ENCODE data around the gene TFCP2L1. TPM values are rescaled to one million over a fixed set of nuclear protein-coding genes. Genes with fewer than 3 reads are reported as not detected.

TFCP2L1 gene
- total RNA-seq, 1 donor from 2014 or later, result not detected

GRCh38 chr2:121199281-121200010, 85.6 kb downstream of the TFCP2L1 start:
- DNase-seq (ENCODE audit: low read depth in 2 of 2), result no peak

DNA sequence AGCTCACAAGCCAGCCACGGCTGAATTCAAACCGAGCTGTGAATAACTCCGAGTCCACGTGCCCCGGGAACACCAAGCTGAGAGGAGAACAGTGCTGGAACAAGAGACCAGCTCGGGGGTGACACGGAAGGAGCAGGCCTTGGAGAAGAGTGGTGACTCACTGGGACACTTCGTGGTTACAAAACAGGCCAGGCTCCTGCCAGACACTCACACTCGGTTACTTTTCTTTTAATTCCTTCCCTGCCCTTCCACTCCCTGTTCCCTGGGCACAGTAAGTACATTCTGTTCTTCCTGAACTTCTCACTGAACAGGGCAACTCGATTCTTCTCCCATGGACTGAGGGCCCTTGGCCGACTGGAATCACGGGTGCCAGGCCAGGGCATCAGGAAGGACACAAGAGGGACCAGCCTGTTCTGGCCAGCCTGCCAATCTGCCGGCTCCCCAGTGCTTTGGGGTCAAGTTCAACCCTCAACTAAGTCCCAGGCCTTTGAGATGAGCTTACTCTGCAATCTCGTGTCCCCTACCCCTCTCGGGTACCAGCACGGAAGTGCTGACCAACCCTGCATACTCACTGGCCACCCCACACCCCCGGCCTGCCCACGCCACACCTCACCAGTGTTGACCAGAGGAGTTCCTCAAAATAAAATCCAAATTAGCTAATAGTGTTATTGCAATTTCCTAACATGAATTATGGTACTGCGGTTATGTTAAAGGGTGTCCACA, 87.5 kb downstream of the TFCP2L1 start:
- peak in 1 of 2 donors; percentile 32 for DNase-seq (ENCODE audit: low read depth in 2 of 2)

GRCh38 chr2:121196849-121197155, 88.2 kb downstream of the TFCP2L1 start:
- no peak for DNase-seq (ENCODE audit: low read depth in 2 of 2)

DNA sequence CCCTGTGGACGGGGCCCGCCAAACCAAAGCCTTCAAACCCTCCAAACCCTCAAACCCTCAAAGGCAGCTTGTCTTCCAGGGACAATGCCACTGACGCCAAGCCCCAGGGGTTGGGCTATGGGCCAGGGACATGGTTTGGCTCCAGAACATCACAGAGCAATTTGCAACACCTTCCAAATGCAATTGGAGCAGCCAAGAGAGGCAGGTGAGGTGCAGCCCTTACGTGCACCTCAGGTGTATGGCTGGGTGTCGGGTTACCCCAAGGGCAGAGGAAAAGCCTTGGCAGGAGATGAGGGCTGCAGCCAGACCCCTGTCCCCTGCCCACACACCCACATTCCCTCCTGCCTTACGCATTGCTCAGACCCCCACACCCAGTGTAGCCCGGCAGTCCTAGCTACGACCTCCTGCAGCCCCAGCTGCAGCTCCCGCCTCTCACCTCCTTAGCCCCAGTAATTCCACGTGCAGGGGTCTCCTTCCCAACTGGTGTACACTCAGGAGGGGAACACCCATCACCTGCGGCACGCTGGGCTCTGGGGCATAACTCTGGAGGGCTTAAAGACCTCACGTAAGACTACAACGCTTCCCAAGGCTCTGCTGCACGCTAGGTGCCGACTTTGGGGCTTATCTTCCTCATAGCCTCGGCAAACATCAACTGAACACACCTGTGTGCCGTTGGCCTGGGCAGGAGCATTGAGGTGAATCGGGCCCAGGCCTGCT, 88.7 kb downstream of the TFCP2L1 start:
- no peak for DNase-seq (ENCODE audit: low read depth in 2 of 2)

- no peak for DNase-seq (ENCODE audit: low read depth in 2 of 2)
Observed at GRCh38 chr2:121195036-121195435, 90.0 kb downstream of the TFCP2L1 start.

GRCh38 chr2:121194626-121195025, 90.4 kb downstream of the TFCP2L1 start:
- DNase-seq (ENCODE audit: low read depth in 2 of 2), result no peak

DNA sequence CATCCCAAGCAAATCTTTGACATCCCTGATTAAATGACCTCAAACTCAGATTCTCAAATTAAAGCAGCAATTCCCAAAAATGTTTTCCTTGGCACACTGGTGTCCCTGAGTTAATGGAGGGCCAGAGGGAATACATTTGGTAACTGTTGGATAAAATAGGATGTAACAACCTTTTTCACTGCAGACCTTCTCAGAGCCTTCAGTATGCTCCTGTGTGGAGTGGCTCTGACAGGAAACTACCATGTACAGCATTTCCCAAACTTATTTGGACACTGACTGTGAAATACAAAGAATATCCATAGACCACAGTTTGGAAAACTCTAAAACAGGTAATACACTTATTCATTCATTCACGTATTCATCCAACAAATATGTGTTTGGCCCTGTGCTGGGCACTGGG, 91.8 kb downstream of the TFCP2L1 start:
- DNase-seq (ENCODE audit: low read depth in 2 of 2), result no peak

GRCh38 chr2:121192576-121192975, 92.4 kb downstream of the TFCP2L1 start:
- no peak for DNase-seq (ENCODE audit: low read depth in 2 of 2)

DNA sequence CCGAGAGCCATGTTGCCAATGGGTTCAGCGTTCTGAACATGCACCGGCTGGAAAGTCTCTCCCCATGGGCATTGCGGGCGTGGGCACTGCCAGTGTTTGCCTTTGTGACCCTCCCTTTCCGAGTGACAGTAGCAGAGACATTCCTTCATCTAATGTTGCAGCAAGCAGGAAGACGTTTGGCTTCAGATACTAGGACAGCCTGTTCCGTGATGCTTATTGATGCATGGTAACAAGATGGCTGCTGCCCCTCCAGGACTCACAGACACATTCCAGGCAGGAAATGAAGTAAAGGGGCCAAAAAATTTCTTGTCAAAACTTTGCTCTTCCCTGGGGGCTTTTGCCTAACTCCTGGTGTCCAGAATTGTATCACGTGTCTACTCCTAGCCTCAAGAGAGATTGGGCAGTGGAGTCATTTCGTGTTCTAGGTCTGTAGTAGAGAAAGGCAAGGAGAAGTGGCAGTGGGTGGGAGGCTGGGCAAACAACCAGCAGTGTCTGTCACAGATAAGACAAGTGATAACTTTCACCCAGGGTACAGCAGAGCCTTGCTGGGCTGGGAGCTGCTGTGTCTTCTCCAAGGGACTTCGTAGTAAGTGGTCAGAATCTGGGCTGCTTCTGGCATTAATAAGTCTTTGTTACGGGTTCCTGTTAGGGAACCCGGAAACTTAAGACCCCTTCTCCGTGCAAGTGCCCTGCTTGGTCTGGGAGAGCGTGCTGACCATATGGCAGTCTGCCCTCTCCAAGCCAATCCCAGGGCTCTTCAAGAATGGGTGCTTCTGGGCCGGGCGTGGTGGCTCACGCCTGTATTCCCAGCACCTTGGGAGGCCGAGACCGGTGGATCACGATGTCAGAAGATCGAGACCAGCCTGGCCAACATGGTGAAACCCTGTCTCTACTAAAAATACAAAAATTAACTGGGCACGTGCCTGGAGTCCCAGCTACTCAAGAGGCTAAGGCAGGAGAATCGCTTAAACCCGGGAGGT, 93.5 kb downstream of the TFCP2L1 start:
- DNase-seq (ENCODE audit: low read depth in 2 of 2), result no peak

GRCh38 chr2:121189661-121190381, 95.2 kb downstream of the TFCP2L1 start:
- no peak for DNase-seq (ENCODE audit: low read depth in 2 of 2)

DNA sequence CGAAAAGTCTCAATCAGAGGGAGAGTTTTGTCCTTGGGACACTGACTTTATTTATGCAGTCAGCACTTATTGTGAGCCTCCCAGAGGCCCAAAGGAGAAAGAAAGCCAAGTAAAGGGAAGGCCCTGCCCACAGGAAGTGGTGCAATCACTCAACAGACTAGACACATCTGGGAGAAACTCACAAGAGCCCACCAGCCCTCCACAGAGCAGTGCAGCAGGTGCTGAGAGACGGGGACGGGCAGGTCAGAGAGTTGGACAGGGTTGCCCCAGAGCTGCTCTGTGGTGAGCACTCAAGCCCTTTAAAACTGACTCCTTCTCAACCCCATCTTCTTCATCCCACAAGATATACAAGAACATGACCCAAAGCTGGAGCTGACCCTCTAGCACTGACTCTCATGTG, 96.0 kb downstream of the TFCP2L1 start:
- DNase-seq (ENCODE audit: low read depth in 2 of 2), result no peak

DNA sequence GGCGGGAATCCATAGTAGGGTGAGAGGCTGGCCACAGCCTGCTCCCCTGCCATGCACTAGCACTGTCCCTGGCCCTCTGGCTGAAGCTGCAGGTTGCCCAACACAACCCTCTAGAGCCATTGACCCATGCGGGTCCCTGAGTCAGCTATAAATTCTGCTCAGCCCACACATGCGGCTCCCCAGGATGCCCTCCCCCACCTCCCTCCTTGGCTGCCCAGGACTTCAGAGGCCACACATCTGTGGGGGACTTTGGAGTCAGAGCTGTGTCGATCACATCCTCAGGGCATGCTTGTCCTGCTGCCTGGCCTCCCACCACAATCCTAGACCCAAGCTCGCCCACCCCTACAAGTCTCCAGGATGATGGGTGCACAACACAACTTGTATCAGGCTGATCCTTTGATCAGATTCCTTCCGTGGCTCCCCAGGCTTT, 97.0 kb downstream of the TFCP2L1 start:
- no peak for DNase-seq (ENCODE audit: low read depth in 2 of 2)

GRCh38 chr2:121187351-121187981, 97.5 kb downstream of the TFCP2L1 start:
- no peak for DNase-seq (ENCODE audit: low read depth in 2 of 2)

GRCh38 chr2:121186261-121186660, 98.7 kb downstream of the TFCP2L1 start:
- DNase-seq (ENCODE audit: low read depth in 2 of 2), result no peak

DNA sequence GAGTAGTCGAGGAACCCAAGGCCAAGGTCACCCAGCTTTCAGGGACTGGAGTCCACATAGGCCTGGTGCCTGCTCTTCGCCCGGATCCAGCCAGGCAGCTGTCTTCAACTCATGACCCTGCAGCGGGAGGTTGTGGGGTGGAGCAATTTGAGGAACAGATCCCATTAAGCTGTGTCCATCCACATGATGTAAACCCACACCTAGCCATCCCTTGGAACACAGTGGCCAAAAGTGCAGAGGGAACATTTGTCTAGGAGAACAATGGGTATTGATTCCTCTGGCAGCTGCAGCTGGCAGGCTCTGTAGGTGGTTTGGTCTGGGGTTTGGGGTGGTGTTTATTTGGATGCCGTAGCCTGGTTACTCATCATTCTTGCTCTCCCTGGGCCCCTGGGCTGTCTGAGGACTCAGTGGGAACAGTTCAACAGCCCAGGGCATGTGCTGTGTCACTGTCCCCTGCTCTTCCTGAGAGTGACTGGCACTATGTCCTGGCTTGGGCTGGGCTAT, 99.4 kb downstream of the TFCP2L1 start:
- DNase-seq (ENCODE audit: low read depth in 2 of 2), result no peak

GRCh38 chr2:121185111-121185510, 99.9 kb downstream of the TFCP2L1 start:
- DNase-seq (ENCODE audit: low read depth in 2 of 2), result no peak

- no peak for DNase-seq (ENCODE audit: low read depth in 2 of 2)
Observed at GRCh38 chr2:121184248-121184862, 100.6 kb downstream of the TFCP2L1 start.

- no peak for DNase-seq (ENCODE audit: low read depth in 2 of 2)
Observed at GRCh38 chr2:121182520-121182919, 102.5 kb downstream of the TFCP2L1 start.

DNA sequence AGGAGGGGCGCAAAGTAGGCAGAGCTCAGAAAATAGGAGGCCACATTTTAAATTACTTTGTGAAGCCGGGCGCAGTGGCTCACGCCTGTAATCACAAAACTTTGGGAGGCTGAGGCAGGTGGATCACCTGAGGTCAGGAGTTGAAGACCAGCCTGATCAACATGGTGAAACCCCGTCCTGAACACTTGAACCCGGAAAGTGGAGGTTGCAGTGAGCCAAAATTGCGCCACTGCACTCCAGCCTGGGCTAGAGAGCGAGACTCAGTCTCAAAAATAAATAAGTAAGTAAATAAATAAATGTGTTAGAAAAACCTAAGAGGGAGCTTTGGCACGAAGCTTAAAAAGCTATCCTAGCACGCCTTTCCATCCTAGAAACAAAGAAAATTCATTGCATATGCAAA, 105.5 kb downstream of the TFCP2L1 start:
- DNase-seq (ENCODE audit: low read depth in 2 of 2), result no peak

- DNase-seq (ENCODE audit: low read depth in 2 of 2), result no peak
Observed at GRCh38 chr2:121178730-121179129, 106.3 kb downstream of the TFCP2L1 start.
